HL-60/S4 (cell line): ENCODE measurements around the gene DRD2.

Experiments used
- in situ Hi-C: fragments of 300-500 bp; cut with MboI; formaldehyde crosslinking; loops from 2 replicates; pipeline ENCODE4 v1.14.3; 2022; ENCODE audit warnings: low sequenced_read_pairs

Gene DRD2

GRCh38 chr11:113405724-113406478 is 69.3 kb downstream of the DRD2 start:
- in situ Hi-C loops, result no loop called here

- in situ Hi-C loops, result no loop called here
These were observed 70.3 kb downstream of the DRD2 start for GRCh38 chr11:113404859-113405430.

- in situ Hi-C loops, result no loop called here
These were observed 73.5 kb downstream of the DRD2 start for GRCh38 chr11:113401718-113402117.

- in situ Hi-C loops, result no loop called here
These were observed 74.5 kb downstream of the DRD2 start for GRCh38 chr11:113400631-113401230.

- in situ Hi-C loops, result no loop called here
These were observed 76.3 kb downstream of the DRD2 start for GRCh38 chr11:113398669-113399430.

- in situ Hi-C loops, result no loop called here
These were observed 77.4 kb downstream of the DRD2 start for GRCh38 chr11:113397821-113398220.

- in situ Hi-C loops, result no loop called here
These were observed 78.0 kb downstream of the DRD2 start for GRCh38 chr11:113397212-113397611.

- in situ Hi-C loops, result no loop called here
These were observed 78.5 kb downstream of the DRD2 start for GRCh38 chr11:113396690-113397089.

- in situ Hi-C loops, result no loop called here
These were observed 79.3 kb downstream of the DRD2 start for GRCh38 chr11:113395782-113396336.

GRCh38 chr11:113394919-113395318 is 80.3 kb downstream of the DRD2 start:
- in situ Hi-C loops, result no loop called here

- in situ Hi-C loops, result no loop called here
These were observed 81.7 kb downstream of the DRD2 start for GRCh38 chr11:113393501-113393985.

GRCh38 chr11:113392236-113392921 is 82.8 kb downstream of the DRD2 start:
- in situ Hi-C loops, result no loop called here

GRCh38 chr11:113389272-113389671 is 85.9 kb downstream of the DRD2 start:
- in situ Hi-C loops, result no loop called here

GRCh38 chr11:113387605-113388211 is 87.5 kb downstream of the DRD2 start, which contains the start of gene ANKK1:
TSS of gene ANKK1 (plus strand) at chr11:113387779. CDS start at chr11:113387885, 106 bp downstream.
- in situ Hi-C loops, result no loop called here

- in situ Hi-C loops, result no loop called here
These were observed 88.3 kb downstream of the DRD2 start for GRCh38 chr11:113386866-113387265.

GRCh38 chr11:113385749-113386148 is 89.4 kb downstream of the DRD2 start:
- in situ Hi-C loops, result no loop called here

- in situ Hi-C loops, result no loop called here
These were observed 90.6 kb downstream of the DRD2 start for GRCh38 chr11:113384551-113384950.

- in situ Hi-C loops, result no loop called here
These were observed 93.1 kb downstream of the DRD2 start for GRCh38 chr11:113382121-113382520.

- in situ Hi-C loops, result no loop called here
These were observed 96.5 kb downstream of the DRD2 start for GRCh38 chr11:113378692-113379091.
